IPS DF 6.9 (cell line): ENCODE data around the gene MMP28.

Source experiments
- DNase-seq: peaks from one replicate; pipeline ENCODE4 v3.0.0-alpha.2; 2013; ENCODE audit warnings: low read depth, low spot score
- H3K27ac ChIP-seq: one replicate; pipeline ENCODE4 v1.5.1; 2013; ENCODE audit warnings: low read length, control low read depth
- H3K27me3 ChIP-seq: 2 replicates; pipeline ENCODE4 v1.6.1; 2013; ENCODE audit warnings: mild to moderate bottlenecking, low read length; ENCODE audit not compliant: control insufficient read depth, insufficient read depth
- H3K36me3 ChIP-seq: 2 replicates; pipeline ENCODE4 v1.6.1; 2013; ENCODE audit warnings: low read length; ENCODE audit not compliant: control insufficient read depth, insufficient read depth
- H3K4me1 ChIP-seq: 2 replicates; pipeline ENCODE4 v1.6.1; 2013; ENCODE audit warnings: low read length; ENCODE audit not compliant: control insufficient read depth, insufficient read depth
- H3K4me3 ChIP-seq: 2 replicates; pipeline ENCODE4 v1.5.1; 2013; ENCODE audit warnings: mild to moderate bottlenecking, low read length
- H3K9me3 ChIP-seq: 2 replicates; pipeline ENCODE4 v1.6.1; 2013; ENCODE audit warnings: low read length, inconsistent platforms; ENCODE audit not compliant: control insufficient read depth, insufficient read depth
- WGBS: extraction: QIAGEN DNeasy Blood & Tissue Kit; methylation state at CpG from one replicate; pipeline ENCODE4 v1.1.7; 2013; ENCODE audit warnings: mixed read lengths, missing lambda C conversion rate; ENCODE audit not compliant: insufficient read length, insufficient coverage; 5-methylcytosine and 5-hydroxymethylcytosine counted together

The MMP28 gene

DNA sequence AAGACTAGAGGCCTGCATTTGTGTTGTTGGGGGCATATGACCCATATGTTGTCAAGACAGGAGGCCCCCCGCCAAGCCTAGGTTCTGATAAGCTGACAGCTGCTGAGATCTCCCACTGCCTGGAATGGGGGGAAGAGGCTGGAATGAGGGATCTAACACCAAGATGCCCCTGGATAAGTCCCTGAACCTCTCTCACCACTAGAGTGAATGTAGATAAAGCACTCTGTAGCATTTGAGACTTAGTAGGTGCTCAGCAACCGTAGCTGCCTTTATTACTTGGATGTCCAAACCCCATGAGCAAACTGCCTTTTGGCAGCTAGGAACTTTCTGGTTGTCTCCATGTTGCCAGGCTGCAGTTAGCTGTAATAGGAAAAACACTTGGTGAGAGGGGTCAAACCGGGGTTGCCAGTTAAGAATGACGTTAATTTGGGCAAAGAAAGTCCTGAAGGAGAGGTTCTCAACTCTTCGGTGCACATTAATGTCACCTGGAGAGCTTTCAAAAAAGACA, 68.4 kb downstream of the MMP28 start:
- H3K4me1 ChIP-seq = peaks cover 4% of the 10 kb centered on the region
- no peaks in the 10 kb centered on the region for H3K27me3 ChIP-seq
- no peak overlapping the region for H3K27ac ChIP-seq
- no peaks in the 10 kb centered on the region for H3K9me3 ChIP-seq
- H3K36me3 ChIP-seq = peaks cover 3% of the 10 kb centered on the region; the same call in 1 of the 2 replicates
- WGBS = no CpG with 5 or more reads among the region's 5 CpGs
- no peak for DNase-seq
- H3K4me3 ChIP-seq = no peak overlapping the region

GRCh38 chr17:35726127-35726952, 69.1 kb downstream of the MMP28 start:
- Histone ChIP-seq H3K27ac (no peak overlapping the region), H3K4me3 (no peak overlapping the region), H3K36me3 (peaks cover 3% of the 10 kb centered on the region; the same call in 1 of the 2 replicates), H3K27me3 (no peaks in the 10 kb centered on the region), H3K9me3 (no peaks in the 10 kb centered on the region), H3K4me1 (peaks cover 4% of the 10 kb centered on the region)
- no peak for DNase-seq
- WGBS = no CpG with 5 or more reads among the region's 6 CpGs

- no CpG with 5 or more reads among the region's 2 CpGs for WGBS
- Histone ChIP-seq H3K36me3 (peaks cover 3% of the 10 kb centered on the region; the same call in 1 of the 2 replicates), H3K4me3 (no peak overlapping the region), H3K9me3 (no peaks in the 10 kb centered on the region), H3K4me1 (peaks cover 2% of the 10 kb centered on the region; the same call in 1 of the 2 replicates), H3K27me3 (no peaks in the 10 kb centered on the region), H3K27ac (no peak overlapping the region)
- no peak for DNase-seq
Observed at GRCh38 chr17:35725802-35726126, 69.7 kb downstream of the MMP28 start.

DNA sequence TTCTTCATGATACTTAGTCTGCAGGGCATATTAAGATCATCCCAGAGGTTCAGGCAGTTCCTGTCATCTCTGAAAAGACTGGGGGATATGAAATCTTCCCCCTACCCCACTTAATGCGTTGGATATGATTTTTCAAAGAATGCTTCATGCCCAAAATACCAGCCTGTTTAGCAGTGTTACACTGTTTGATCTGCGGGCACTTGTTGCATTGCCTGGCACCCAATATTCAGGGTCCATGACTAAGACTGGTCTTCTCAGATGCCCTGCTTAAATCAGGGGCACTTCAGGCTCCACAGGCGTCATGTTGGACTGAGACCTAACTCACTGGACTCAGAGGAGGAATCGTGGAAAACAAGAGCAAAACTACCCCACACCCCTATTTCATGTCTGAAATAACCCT, 70.4 kb downstream of the MMP28 start:
- Histone ChIP-seq H3K36me3 (peaks cover 3% of the 10 kb centered on the region; the same call in 1 of the 2 replicates), H3K27me3 (no peaks in the 10 kb centered on the region)

GRCh38 chr17:35723735-35724134, 71.7 kb downstream of the MMP28 start:
- Histone ChIP-seq H3K4me3 (no peak overlapping the region), H3K27ac (no peak overlapping the region), H3K9me3 (no peaks in the 10 kb centered on the region), H3K4me1 (no peaks in the 10 kb centered on the region), H3K36me3 (peaks cover 3% of the 10 kb centered on the region; the same call in 1 of the 2 replicates), H3K27me3 (no peaks in the 10 kb centered on the region)
- no peak for DNase-seq
- no CpG with 5 or more reads among the region's 2 CpGs for WGBS

More for the DNA sequence above, 70.4 kb downstream of the MMP28 start:
- Histone ChIP-seq H3K4me3 (no peak overlapping the region), H3K27ac (no peak overlapping the region), H3K9me3 (no peaks in the 10 kb centered on the region), H3K4me1 (peaks cover 2% of the 10 kb centered on the region; the same call in 1 of the 2 replicates)
- WGBS = no CpG with 5 or more reads among the region's 4 CpGs
- no peak for DNase-seq

DNA sequence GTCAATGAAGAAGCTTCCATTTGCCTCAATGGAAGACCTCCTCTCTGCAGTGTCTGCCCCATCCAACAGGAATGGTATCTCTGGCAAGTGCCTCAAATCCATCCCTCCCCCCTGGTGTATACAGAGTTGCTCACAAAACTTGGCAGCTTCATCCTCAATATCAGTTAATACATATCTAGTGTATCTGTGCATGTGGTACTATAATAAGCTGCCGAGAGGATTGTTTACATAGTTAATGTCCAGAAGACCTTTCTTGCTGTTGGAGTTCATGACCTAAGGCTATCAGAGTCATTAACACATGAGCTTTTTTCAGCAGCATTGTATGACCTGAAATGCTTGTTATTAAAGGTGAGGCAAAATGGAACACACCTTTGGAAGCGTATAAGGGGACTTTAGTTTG, 78.0 kb downstream of the MMP28 start:
- DNase-seq = no peak
- no peak overlapping the region for H3K27ac ChIP-seq
- WGBS = no CpG with 5 or more reads among the region's 2 CpGs
- no peaks in the 10 kb centered on the region for H3K36me3 ChIP-seq
- no peaks in the 10 kb centered on the region for H3K9me3 ChIP-seq
- no peak overlapping the region for H3K4me3 ChIP-seq
- H3K4me1 ChIP-seq = no peaks in the 10 kb centered on the region
- H3K27me3 ChIP-seq = no peaks in the 10 kb centered on the region

GRCh38 chr17:35716897-35717465, 78.5 kb downstream of the MMP28 start:
- Histone ChIP-seq H3K4me3 (no peak overlapping the region), H3K4me1 (no peaks in the 10 kb centered on the region), H3K27me3 (no peaks in the 10 kb centered on the region), H3K27ac (no peak overlapping the region), H3K36me3 (no peaks in the 10 kb centered on the region), H3K9me3 (no peaks in the 10 kb centered on the region)
- DNase-seq = no peak
- no CpG with 5 or more reads among the region's 4 CpGs for WGBS

DNA sequence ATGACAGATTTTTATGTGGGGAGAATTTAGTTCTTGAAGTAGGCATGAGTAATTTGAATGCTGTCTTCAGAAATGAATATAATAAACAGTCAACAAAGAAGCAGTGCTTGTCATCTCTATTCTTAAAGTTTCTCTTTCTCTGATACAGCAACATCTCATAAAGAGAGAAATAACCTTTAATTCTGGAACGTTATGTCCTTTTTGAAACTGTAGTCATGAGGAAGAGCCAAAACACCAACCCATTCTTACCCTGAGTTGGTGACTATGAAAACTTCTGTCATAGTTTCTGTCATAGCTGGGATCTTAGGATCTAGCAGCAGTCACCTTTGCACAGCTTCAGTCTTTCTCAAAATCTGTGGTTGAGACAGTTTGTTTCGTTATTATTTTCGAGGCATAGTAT, 79.3 kb downstream of the MMP28 start:
- WGBS = no CpG with 5 or more reads among the region's 3 CpGs

More for the DNA sequence above, 79.3 kb downstream of the MMP28 start:
- DNase-seq = no peak
- H3K36me3 ChIP-seq = no peaks in the 10 kb centered on the region
- no peaks in the 10 kb centered on the region for H3K4me1 ChIP-seq
- H3K27ac ChIP-seq = no peak overlapping the region
- H3K9me3 ChIP-seq = no peaks in the 10 kb centered on the region
- H3K27me3 ChIP-seq = no peaks in the 10 kb centered on the region
- no peak overlapping the region for H3K4me3 ChIP-seq
